Fibroblast of mammary gland (primary cell): ENCODE data around the gene ANGEL2.
"Not testable (repeated sequence)": the region's sequence is repeated elsewhere in the genome, so short reads cannot be mapped to it uniquely, and the experiment has no call there.

Experiments used
- DNase-seq: peaks from one replicate; pipeline ENCODE4 v3.0.0-alpha.2; 2010; ENCODE audit warnings: low read depth
- H3K4me3 ChIP-seq: 2 replicates; pipeline ENCODE4 v1.5.1; 2011; ENCODE audit warnings: low read depth, mild to moderate bottlenecking, low read length, moderate library complexity; ENCODE audit not compliant: control insufficient read depth
- TF ChIP-seq, protein P1 (sequence below): conservative IDR thresholded peaks from 2 replicates; pipeline ENCODE4 v1.5.1; 2011; ENCODE audit warnings: low read depth, low read length, inconsistent platforms; ENCODE audit not compliant: control insufficient read depth, insufficient read depth

ANGEL2 gene

DNA sequence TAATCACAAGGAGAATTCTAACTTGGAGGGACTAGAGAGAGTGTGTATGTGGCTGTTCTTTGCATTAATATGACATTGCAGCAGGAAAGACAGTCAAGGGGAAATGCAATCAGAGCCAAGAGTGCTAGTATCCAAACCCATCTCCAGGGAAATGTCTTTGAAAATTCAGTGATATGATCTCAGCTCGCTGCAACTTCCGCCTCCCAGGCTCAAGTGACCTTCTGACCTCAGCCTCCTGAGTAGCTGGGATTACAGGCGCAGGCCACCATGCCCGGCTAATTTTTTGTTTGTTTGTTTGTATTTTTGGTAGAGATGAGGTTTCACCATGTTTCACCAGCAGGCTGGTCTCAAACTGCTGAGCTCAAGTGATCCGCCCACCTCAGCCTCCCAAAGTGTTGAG, 49.1 kb downstream of the ANGEL2 start:
- no peak for DNase-seq
- no peak overlapping the region for H3K4me3 ChIP-seq
- TF ChIP-seq, protein P1, sequence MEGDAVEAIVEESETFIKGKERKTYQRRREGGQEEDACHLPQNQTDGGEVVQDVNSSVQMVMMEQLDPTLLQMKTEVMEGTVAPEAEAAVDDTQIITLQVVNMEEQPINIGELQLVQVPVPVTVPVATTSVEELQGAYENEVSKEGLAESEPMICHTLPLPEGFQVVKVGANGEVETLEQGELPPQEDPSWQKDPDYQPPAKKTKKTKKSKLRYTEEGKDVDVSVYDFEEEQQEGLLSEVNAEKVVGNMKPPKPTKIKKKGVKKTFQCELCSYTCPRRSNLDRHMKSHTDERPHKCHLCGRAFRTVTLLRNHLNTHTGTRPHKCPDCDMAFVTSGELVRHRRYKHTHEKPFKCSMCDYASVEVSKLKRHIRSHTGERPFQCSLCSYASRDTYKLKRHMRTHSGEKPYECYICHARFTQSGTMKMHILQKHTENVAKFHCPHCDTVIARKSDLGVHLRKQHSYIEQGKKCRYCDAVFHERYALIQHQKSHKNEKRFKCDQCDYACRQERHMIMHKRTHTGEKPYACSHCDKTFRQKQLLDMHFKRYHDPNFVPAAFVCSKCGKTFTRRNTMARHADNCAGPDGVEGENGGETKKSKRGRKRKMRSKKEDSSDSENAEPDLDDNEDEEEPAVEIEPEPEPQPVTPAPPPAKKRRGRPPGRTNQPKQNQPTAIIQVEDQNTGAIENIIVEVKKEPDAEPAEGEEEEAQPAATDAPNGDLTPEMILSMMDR, result no peak

DNA sequence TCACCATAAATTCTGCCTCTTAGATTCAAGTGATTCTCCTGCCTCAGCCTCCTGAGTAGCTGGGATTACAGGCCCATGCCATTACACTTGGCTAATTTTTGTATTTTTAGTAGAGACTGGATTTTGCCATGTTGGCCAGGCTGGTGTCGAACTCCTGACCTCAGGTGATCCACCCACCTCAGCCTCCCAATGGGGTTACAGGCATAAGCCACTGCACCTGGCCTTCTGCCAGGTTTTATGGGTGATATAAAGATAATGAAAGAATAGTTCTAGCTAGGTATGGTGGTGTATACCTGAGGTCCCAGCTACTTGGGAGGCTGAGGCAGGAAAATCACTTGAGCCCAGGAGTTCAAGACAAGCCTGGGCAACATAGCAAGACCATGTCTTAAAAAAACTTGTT, 50.7 kb downstream of the ANGEL2 start:
- not testable (repeated sequence) for H3K4me3 ChIP-seq, DNase-seq

DNA sequence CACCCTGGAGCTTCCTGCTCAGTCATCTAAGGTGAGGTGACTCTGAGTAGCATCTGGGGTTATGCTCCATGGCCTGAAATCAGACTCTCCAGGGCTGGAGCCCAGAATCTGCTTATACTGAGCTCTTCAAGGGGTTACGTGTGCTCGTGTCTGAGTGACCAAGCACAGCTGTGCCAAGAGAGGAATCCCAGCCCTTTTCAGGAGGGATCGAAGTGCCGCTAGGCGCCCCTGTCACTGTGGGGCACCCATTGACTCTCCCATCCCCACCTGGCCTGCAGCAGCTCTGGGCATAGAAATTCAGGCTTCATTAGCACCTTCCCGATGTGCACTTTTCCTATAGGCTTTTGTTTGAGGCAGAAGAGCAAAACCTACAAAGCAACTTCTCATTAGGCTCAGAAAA, 51.6 kb downstream of the ANGEL2 start:
- no peak for DNase-seq
- TF ChIP-seq, protein P1, result no peak

DNA sequence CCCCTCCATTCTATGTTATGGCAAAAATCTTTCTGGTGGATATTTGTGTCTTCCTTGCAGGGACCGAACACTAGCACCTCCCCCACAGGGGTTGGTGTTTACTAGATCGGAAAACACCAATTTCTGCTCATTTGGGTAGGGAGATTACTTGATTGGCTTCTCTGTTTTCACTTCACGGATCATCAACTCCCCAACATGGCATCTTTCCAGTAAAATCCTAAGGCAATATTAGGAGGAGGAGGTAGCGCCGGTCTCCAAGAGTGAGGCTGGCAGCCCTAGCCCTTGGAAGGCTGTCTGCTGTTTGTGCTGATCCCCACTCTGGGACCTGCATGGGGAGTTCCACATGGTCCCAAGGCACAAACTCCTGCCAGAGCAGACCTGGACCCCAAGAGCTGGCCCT, 53.2 kb downstream of the ANGEL2 start:
- TF ChIP-seq, protein P1, result no peak
- no peak overlapping the region for H3K4me3 ChIP-seq
- no peak for DNase-seq

More for the DNA sequence above, 51.6 kb downstream of the ANGEL2 start:
- no peak overlapping the region for H3K4me3 ChIP-seq

DNA sequence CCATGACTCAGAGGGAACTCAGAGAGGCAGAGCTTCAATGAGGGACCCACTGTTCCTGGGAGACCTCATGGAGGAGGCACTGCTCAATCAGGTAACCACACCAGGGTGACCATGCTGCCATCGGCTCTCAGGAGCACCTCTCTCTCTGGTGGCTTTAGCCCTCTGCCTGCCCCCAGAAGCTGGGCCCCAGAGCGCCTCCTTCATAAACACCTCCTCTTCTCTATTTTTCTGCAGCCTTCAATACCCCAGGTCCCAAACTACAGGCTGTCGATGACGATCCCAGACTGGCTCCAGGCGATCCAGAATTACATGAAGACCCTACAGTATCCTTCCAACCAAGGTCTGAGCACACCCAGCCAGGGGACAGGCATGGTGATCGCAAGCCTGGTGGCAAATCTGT, 54.7 kb downstream of the ANGEL2 start:
- TF ChIP-seq, protein P1, result no peak
- DNase-seq, result no peak
- no peak overlapping the region for H3K4me3 ChIP-seq

DNA sequence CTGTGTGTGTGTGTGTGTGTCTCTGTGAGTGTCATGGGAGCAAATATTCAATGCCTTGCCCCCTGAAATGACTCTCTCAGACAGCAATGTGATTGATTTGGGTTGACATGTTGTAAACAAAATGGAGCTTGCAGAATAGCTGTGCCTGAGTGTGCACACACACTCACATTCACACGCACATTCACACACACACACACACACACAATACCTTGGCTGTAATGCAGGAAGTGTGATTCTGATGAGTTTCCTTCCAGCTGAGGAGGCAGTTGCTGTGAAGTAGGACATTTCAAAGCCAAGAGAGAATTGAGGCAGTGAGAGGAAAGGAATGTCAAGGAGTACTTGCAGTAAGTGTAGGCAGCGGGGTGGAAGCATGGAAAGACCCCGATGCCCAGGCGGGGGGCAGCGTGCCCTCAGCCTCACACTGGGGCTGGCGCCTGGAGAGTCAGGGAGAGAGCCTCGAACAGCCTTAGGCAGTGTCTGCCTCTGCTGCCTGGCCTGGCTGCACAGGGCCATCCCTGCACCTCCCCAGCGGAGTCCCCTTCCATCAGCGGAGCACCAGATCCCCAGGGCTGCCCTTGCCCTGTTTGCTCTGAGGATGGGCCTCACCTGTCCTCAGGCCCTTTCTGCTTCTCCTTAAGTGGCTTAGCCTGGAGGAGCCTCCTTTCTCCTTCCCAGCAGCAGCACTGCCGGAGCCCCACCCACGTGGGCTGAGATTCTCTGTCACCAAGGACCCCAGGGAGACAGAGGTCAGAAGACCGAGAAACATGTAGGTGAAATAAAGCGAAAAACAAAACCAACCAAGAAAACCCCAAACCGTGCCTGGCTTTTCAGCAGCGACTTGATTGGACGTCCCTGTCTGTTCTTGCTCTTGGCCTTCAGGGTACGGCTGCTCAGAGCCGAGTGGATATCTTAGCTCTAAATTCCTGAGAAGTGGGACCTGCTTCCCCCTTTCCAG, 56.1 kb downstream of the ANGEL2 start:
- no peak overlapping the region for H3K4me3 ChIP-seq
- TF ChIP-seq, protein P1, result no peak
- no peak for DNase-seq

DNA sequence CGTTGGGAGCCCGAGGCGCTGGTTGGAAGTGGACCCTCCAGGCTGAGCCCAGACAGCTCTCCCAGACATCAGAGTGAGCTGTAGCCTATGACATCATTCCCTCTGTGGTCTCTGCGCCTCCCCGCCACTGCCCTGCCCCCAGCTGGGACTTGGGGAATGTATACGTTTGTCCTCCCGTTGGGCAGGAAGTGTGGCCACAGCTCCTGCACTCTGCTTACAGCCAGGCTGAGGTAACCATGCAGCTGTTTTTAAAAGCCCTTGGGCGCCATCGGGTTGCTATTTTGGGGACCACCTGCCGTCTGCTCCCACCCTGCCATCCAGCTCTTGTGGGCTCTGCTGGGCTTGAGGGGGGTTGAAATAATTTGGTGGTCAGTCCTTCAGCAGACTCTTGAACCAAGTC, 57.5 kb downstream of the ANGEL2 start:
- H3K4me3 ChIP-seq, result no peak overlapping the region
- TF ChIP-seq, protein P1, result no peak
- DNase-seq, result no peak
